AG04449 (cell line): Measurements from ENCODE around the gene ARL10.

Experiments used
- CTCF ChIA-PET: fragments of 350-600 bp; formaldehyde crosslinking; extraction: SDS; loops from one replicate; lab custom pipeline; 2021; ENCODE audit warnings: antibody characterized with exemption; lab: Yijun Ruan, JAX
- POLR2A ChIA-PET: fragments of 400-600, 350-600 bp; formaldehyde crosslinking; extraction: SDS; loops from one replicate; lab custom pipeline; 2020; ENCODE audit warnings: antibody characterized with exemption, inconsistent platforms; lab: Yijun Ruan, JAX
- DNase-seq: peaks from one replicate; pipeline ENCODE4 v3.0.0-alpha.2; 2010; ENCODE audit warnings: low read depth, low spot score
- H3K4me3 ChIP-seq: 2 replicates; pipeline ENCODE4 v1.5.1; 2011; ENCODE audit warnings: low read depth, mild to moderate bottlenecking, control low read depth, low read length
- TF ChIP-seq, protein P1 (sequence below): IDR thresholded peaks from one replicate; pipeline ENCODE4 v1.5.1; 2011; ENCODE audit warnings: mild to moderate bottlenecking, moderate library complexity, low read length, control low read depth, inconsistent platforms; ENCODE audit not compliant: insufficient read depth; ENCODE audit errors: missing control alignments

Gene ARL10

DNA sequence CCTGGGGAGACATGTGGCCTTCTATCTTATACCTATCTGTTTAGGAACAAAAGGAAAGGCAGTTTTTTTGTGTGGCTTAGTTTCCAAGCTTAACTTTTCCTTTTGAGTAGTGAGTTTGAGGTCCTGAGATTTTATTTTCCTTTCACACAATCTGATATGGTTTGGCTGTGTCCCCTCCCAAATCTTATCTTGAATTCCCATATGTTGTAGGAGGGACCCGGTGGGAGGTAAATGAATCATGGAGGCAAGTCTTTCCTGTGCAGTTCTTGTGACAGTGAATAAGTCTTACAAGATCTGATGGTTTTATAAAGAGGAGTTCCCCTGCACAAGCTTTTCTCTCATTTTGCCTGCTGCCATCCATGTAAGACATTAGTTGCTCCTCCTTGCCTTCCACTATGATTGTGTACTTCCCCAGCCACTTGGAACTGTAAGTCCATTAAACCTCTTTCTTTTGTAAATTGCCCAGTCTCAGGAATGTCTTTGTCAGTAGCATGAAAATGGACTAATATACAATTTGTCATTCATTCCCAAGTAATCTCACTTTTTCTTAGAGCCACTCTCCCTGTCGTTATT lies 55.8 kb downstream of the ARL10 start:
- POLR2A ChIA-PET, result no interaction called here
- CTCF ChIA-PET, result interaction anchor here (0.9 kb wide), 1 partner anchor 27 kb away, joined by 6 read pairs; the partner anchor contains the start of gene FAF2
- TF ChIP-seq, protein P1, sequence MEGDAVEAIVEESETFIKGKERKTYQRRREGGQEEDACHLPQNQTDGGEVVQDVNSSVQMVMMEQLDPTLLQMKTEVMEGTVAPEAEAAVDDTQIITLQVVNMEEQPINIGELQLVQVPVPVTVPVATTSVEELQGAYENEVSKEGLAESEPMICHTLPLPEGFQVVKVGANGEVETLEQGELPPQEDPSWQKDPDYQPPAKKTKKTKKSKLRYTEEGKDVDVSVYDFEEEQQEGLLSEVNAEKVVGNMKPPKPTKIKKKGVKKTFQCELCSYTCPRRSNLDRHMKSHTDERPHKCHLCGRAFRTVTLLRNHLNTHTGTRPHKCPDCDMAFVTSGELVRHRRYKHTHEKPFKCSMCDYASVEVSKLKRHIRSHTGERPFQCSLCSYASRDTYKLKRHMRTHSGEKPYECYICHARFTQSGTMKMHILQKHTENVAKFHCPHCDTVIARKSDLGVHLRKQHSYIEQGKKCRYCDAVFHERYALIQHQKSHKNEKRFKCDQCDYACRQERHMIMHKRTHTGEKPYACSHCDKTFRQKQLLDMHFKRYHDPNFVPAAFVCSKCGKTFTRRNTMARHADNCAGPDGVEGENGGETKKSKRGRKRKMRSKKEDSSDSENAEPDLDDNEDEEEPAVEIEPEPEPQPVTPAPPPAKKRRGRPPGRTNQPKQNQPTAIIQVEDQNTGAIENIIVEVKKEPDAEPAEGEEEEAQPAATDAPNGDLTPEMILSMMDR, result no peak
- H3K4me3 ChIP-seq, result no peak overlapping the region
- no peak for DNase-seq

DNA sequence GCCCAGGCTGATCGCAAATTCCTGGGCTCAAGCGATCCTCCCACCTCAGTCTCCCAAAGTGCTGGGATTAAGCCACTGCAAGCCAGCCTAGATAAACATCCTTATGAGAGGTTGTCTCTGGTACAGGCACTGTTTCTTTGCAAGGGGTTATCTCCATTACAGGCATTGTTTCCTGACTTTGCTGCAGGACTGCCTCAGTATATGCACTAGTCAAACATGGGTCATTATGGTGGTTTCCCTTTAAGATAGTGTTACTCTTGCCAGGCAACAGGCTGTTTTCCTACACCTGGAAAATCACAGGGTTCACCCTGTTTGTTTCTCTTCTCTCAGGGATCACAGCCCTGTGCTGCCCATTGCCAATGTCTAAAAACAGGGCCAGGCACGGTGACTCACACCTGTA lies 58.9 kb downstream of the ARL10 start:
- TF ChIP-seq, protein P1, result no peak
- CTCF ChIA-PET, result no interaction called here
- POLR2A ChIA-PET, result no interaction called here
- DNase-seq, result no peak
- no peak overlapping the region for H3K4me3 ChIP-seq

DNA sequence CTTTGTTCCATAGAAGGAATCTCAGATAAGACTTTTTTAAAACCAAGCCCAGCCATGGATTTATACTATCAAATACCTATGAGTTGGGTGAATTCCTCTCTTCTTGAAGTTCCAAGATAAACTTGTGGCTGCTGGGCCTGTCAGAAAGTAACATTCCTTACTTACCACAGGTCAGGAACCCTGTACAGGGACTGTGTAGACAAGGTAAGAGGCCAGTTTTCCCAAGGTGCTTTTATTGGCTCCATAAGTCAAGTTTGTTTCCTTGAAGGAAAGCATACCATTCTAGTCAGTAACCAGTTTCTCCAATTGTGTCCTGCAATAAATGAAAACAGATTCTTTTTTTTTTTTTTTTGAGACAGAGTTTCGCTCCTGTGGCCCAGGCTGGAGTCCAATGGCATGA lies 59.9 kb downstream of the ARL10 start:
- H3K4me3 ChIP-seq, result no peak overlapping the region
- DNase-seq, result no peak
- ChIA-PET POLR2A (no interaction called here), CTCF (no interaction called here)
- TF ChIP-seq, protein P1, result no peak

DNA sequence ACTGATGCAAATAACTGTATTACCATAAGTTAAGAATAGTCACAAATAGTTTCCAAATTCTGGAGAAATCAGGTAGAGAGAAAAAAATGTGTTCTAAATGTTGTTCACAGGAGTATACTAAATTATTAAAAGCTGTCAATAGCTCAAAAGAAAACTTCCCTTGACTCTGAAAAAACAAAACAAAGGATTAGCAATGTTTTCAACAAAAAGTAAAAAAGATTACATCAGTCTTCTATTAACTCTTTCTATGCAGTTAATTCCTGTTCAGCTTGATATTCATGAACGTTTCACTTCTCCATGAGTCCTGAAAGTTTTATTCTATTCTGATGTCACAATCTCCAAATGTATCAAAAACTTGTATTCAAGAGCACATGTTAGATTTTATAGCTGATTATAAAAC lies 60.5 kb downstream of the ARL10 start:
- ChIA-PET POLR2A (no interaction called here), CTCF (interaction anchor here (1.1 to 1.8 kb wide), 3 partner anchors 9 to 22 kb away, joined by 3 to 10 read pairs (median 8); partner anchors contain the start of gene CLTB)
- TF ChIP-seq, protein P1, result no peak
- no peak for DNase-seq
- no peak overlapping the region for H3K4me3 ChIP-seq

DNA sequence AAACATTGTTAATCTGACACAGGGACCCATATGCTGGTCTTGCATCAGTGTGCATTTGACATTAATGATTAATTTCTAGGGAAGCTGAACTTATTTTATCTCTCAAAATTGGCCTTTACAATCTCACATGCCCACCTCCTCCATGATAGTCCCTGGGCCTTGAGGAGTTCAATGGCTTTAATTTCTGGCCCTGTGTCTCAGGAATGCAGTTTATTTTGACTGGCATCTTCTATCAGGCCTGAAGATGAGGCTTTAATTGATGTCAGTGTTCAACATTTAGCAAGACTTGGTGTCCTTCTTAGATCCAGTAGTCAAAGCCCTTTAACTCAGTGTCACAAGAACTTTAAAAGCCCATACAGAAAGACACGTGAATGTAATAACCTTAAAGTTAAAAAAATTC lies 61.6 kb downstream of the ARL10 start:
- POLR2A ChIA-PET, result interaction anchor here (0.6 kb wide), 1 partner anchor 35 kb away, joined by 3 read pairs; no protein-coding TSS in a partner anchor
- TF ChIP-seq, protein P1, result no peak
- CTCF ChIA-PET, result interaction anchor here (1.7 to 1.8 kb wide), 2 partner anchors 10 to 21 kb away, joined by 8 to 10 read pairs; partner anchors contain the start of gene CLTB
- DNase-seq, result no peak
- H3K4me3 ChIP-seq, result no peak overlapping the region

DNA sequence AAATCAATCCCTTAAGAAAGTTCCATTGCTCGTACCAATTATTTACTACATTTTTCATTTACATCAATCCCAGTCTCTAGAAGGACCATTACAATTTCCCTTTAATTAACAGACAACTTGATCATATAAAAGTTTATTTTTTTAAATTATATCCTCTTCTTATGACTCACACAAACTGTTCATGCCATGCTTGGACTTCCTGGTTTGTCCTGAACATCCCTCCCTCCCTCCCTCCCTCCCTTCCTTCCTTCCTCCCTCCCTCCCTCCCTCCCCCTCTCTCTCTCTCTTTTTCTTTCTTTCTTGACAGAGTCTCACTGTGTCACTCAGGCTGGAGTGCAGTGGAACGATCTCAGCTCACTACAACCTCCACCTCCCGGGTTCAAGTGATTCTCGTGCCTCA lies 62.7 kb downstream of the ARL10 start:
- CTCF ChIA-PET, result interaction anchor here (1.2 to 5.9 kb wide), 3 partner anchors 11 to 54 kb away, joined by 3 to 33 read pairs (median 13); partner anchors contain the start of genes CLTB and FAF2
- TF ChIP-seq, protein P1, result no peak
- no peak overlapping the region for H3K4me3 ChIP-seq
- DNase-seq, result no peak
- POLR2A ChIA-PET, result no interaction called here
